ENCODE results near the gene RBP2.

RBP2 gene

GRCh38 chr3:139476348-139476747, at the start of gene RBP2:
Gene RBP2 (minus strand): TSS chr3:139476516. CDS start chr3:139476459, 57 bp downstream.
- no peak for DNase-seq (ENCODE audit: low spot score)

GRCh38 chr3:139524841-139525636, 48.7 kb upstream of the RBP2 start:
- no peak for DNase-seq (ENCODE audit: low spot score)

GRCh38 chr3:139523718-139524117, 47.4 kb upstream of the RBP2 start:
- DNase-seq (ENCODE audit: low spot score): no peak

DNA sequence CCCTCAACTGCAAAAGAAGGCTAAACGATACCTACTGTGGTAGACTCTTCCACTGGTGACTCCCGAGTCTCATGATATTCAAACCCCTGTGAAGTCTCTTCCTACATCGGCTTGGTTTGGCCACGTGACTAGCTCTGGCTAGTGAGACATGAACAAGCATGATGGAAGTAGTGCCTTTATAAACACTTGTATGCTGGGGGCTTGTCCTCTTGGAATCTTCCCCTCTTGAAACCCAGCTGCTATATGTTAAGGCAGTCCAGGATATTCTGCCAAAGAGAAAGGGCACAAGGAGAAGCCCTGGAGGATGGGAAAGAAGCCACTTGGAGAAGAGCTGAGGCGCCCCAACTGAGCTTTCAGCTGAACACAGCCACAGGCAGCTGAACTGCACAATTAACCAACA, 46.9 kb upstream of the RBP2 start:
- no peak for DNase-seq (ENCODE audit: low spot score)

DNA sequence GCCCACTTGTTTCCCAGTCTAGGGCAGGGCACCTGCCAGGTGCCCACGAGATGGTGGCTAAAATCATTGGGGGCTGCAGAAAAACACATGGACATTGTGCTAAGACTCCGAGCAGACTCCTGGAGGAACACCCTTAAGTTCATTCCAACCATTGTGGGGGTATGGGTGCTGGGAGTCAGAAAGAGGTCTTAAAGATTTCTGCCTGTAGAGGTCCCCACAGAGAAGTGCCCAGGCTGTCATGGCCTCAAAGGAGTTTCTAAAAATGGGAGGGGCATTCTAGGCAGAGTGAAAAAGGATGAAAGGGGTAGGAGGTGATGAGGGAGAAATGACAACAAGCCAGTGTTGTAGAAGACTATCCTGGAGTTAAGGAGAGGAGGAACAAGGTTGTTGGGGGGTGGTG, 46.1 kb upstream of the RBP2 start:
- DNase-seq (ENCODE audit: low spot score): no peak

- no peak for DNase-seq (ENCODE audit: low spot score)
Observed at GRCh38 chr3:139521816-139522215, 45.5 kb upstream of the RBP2 start.

- no peak for DNase-seq (ENCODE audit: low spot score)
Observed at GRCh38 chr3:139521144-139521543, 44.8 kb upstream of the RBP2 start.

GRCh38 chr3:139519998-139520737, 43.9 kb upstream of the RBP2 start:
- DNase-seq (ENCODE audit: low spot score): peak; percentile 32

DNA sequence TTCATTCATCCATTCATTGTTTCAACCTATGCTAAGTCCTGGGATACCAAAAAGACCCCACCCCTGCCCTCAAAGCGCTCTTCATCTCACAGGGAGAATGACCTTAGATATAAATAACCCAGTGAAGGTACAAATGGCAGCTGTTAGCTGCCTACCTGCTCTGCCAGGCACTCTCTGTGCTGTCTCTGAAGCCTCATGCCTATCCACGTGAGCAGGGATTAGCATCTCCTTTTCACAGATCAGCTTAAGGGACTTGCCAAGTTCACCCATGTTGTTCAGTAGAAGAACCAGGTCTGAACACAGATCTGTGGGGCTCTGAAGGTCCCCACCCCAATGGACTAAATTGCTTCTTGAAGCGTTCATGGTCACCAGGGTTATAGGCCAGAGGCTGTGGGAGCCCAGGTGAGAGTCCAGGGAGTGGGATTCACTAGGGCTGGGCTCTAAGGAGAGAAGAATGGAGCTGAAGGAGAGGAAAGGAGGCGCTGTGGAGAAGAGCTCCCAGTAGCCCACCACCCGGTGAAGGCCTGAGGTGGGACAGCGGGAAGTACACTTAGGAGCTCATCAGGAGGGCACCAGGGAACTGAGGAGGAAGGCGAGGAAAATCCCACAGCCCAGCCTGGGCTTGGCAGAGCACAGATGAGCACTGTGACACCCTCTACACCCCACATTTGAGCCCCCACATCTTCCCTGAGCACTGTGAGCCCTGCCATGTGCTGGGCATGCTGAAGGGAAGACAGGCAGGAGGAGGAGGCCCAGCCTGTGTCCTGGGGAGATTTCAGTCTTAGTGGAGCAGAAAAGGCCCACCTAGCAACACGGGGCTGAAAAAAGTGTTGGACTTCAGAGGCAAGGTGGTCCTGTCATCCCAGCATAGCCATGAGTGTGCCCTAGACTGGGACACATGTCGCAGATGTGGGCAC, 42.9 kb upstream of the RBP2 start:
- DNase-seq (ENCODE audit: low spot score): no peak

- no peak for DNase-seq (ENCODE audit: low spot score)
Observed at GRCh38 chr3:139518306-139518705, 42.0 kb upstream of the RBP2 start.

DNA sequence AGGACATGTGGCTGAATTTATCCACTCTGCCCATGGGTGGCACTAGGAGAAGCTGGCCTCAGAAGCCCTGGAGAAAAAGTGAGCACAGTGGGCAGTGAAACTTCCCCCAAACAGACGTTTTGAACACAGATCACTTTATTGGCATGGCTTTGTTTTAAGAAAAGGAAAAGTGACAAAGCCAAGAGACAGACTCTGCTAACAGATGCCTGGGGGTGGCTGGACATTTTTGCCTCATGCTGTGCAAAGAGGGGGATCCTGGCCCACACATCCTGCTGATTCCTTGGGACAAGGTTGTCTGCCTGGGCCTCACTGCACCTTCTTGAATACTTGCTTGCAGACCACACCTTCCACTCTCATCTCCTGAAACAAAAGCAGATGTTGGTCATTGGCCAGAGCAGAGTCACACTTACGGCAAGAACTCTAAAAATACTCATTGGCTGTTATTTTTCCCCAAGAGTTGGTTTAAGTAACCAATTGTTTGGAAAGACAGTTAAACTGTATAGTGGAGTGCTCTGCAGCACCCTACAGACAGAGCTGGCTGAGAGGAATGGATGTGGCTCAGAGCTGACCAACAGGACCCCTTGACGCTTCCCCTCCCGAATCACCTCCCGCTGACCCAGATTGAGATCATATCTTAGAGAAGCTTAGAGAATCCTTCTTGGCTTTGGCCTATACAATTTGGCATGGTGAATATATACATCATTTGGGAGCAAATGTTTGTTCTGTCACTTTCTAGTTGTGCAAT, 41.2 kb upstream of the RBP2 start:
- no peak for DNase-seq (ENCODE audit: low spot score)

DNA sequence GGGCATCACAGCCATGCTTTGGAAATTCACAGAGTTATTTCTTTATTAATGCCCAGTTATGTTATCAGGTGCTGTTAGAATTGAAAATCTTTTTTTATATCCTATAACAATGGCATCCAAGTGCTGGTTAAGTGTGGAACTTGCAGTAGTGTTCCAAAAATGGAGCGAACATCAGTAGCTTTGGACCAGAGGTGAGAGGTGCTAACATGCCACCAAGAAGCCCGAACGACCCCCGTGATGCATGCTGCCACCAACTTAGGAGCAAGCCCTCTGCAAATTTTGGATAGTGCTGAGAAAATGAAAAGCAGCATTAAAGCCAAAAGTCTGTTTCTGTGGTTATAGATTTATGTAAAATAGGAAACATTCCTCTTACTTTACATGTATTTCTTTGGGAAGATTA, 38.4 kb upstream of the RBP2 start:
- no peak for DNase-seq (ENCODE audit: low spot score)

- DNase-seq (ENCODE audit: low spot score): no peak
Observed at GRCh38 chr3:139509631-139510030, 33.3 kb upstream of the RBP2 start.

GRCh38 chr3:139506766-139507165, 30.4 kb upstream of the RBP2 start:
- DNase-seq (ENCODE audit: low spot score): no peak

DNA sequence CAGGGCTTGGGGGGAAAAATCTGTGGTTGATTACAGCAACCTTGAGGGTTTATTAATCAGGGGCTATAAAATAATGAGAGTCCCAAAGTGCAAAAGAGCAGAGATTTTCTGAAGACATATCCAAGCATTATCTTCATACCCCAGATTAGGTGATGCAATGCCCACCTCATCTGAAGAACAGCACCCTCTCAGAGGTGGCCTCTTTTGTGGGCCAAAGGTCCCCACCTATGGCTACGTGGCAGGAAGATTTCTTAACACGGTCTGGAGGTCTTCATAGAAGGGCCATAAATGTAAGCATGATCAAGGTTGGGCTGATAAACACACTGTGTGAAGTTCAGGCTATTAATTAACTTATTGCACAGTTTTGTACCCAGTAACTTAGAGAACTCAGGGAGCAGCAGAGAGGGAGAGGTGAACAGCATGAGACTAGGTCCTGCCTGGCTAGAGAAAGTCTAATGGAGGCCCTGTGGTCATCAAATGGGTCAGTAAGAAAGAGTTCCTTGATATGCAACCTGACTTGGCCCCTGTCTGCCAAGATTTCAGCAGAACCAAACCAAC, 29.6 kb upstream of the RBP2 start:
- DNase-seq (ENCODE audit: low spot score): no peak

DNA sequence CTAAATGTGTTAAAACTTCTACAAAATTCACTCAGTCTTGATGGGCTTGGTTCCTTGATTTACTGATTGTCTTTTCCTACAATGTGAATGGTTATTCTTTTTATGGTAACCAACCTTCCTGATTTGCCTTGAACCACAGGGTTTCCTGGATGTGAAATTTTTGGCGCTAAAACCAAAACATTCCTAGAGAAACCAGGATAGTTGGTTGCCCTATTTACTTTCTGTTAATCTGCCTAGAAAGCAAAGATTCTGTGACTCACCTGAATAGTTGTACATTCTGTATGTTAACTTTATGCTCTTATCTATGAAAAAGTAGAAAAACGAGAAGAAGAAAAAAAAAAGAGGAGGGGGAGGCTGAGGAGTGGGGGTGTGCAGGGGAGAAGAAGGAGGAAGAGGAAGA, 23.2 kb upstream of the RBP2 start:
- no peak for DNase-seq (ENCODE audit: low spot score)

DNA sequence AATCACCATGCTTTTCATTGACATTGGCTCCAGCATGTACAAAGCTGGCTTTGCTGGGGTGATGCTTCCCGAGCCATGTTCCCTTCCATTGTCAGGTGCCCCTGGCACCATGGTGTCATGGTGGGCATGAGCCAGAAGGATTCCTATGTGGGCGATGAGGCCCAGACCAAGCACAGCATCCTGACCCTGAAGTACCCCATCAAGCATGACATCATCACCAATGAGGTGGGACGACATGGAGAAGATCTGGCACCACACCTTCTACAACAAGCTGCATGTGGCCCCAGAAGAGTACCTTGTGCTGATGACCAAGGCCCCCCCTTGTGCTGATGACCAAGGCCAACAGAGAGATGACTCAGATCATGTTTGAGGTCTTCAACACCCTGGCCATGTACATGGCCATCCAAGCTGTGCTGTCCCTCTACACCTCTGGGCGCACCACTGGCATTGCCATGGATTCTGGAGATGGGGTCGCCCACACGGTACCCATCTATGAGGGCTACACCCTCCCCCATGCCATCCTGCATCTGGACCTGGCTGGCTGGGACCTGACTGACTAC, 17.6 kb upstream of the RBP2 start:
- DNase-seq (ENCODE audit: low spot score): no peak

DNA sequence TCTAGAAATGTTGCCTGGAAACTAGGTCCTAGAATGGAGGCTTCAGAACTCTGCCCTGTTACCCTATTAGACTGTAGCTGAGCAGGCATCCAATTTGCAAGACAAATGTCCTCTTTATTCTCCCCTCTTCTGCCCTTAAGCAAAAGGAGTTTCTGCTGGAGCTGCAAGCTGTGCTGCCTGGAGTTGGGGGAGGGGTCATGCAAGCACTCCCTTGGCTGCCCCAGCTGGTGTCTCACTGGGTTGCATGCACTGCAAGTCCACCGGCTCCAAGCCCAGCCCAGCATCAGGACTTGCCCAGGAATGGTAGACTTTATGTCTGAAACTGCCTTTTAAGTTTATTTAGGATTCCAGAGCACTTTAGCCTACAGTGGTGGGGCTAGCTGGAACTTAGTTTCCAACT, 15.7 kb upstream of the RBP2 start:
- no peak for DNase-seq (ENCODE audit: low spot score)

DNA sequence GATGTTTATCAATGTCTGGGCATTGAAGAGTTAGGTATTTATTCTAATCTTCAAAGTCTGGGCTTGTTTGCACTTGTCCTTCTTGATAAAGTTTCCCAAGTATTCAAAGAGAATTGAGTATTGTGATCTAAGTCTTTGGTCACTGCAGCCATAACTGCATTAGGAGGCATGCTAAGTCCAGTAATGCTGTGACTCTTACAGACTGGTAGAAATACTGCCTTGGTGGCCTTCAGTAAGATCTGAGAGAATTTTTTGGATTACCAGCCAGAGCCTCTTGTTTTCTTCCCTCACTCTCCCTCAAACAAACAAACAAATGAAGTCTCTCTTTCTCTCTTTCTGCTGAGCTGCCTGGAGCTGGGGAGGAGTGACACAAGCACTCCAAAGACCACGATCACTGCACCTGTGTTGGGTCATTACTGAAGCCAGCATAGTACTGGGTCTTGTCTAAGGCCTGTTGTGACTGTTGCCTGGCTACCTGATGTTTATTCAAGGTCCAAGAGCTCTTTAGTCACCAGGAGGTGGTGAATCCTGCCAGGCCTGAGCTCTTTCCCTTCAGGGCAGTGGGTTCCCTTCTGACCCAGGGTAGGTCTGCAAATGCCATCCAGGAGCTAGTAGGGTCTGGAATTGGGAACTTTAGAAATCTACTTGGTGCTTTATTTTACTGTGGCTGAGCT, 14.8 kb upstream of the RBP2 start:
- no peak for DNase-seq (ENCODE audit: low spot score)

DNA sequence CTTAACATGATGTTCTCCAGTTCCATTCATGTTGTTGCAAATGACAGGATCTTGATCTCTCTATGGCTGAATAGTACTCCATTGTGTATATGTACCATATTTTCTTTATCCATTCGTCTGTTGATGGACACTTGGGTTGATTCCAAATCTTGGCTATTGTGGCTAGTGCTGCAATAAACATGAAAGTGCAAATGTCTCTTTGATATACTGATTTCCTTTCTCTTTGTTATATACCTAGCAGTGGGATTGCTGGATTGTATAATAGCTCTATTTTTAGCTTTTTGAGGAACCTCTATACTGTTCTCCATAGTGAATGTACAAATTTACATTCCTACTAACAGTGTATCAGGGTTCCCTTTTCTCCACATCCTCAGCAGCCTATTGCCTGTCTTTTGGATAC, 5.9 kb upstream of the RBP2 start:
- no peak for DNase-seq (ENCODE audit: low spot score)

GRCh38 chr3:139481116-139481515, 4.8 kb upstream of the RBP2 start:
- DNase-seq (ENCODE audit: low spot score): no peak

Measured in activated CD4-positive, alpha-beta T cell treated with anti-CD3 and anti-CD28 coated beads, Interleukin-2, Interleukin-4, amounts not matched to agents 100 ng/mL and 50 ng/mL, durations not matched to agents 16 hours and 8 hours (primary cell).